GM18505 (cell line): ENCODE data around the gene AP3D1.

Source experiments
- ATAC-seq: cut with Tn5 transposase; IDR thresholded peaks from one replicate; pipeline ENCODE4 v1.9.1; 2021; ENCODE audit not compliant: unreplicated experiment
- POLR2A ChIP-seq: IDR thresholded peaks from 4 replicates; pipeline ENCODE4 v1.6.1; 2011; ENCODE audit warnings: borderline replicate concordance; ENCODE audit not compliant: insufficient read depth, insufficient read length; ENCODE audit errors: extremely low read depth

Gene AP3D1

DNA sequence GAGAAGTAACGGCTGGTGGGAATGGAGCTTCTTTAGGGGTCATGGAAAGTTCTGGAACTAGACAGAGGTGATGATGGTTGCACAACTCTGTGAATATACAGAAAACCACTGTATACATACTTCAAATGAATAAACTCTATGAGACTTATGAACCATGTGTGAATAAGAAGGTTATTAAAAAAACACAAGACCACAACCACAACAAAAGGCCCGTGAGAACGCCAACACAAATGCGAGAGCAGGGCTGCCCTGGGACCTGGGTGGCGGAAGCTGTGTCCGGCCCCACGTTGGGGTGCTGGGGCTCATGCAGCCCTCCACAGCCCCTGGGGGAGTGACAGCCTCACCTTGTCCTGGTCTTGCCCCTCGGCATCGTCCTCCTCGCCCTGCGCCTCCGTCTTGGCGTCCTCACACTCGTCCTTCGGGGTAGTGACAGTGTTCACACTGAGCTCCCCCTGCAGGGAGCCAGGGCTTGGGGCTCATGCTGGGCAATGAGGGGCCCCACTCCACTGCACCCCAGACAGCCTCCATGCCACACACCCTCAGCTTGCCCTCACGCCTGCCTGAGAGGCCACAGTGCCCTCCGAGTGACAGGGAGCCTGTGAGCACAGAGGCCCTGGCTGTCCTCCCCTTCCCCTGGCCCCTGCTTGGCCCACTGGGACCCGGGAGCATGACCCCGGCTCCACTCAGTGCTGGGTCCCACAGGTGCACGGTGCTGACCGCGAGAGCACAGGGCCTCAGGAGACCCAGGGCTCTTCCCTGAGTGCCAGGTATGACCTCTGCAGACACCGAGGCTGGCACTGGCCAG is 38.6 kb downstream of the AP3D1 start:
- no peak for TF ChIP-seq POLR2A
- no peak for ATAC-seq

DNA sequence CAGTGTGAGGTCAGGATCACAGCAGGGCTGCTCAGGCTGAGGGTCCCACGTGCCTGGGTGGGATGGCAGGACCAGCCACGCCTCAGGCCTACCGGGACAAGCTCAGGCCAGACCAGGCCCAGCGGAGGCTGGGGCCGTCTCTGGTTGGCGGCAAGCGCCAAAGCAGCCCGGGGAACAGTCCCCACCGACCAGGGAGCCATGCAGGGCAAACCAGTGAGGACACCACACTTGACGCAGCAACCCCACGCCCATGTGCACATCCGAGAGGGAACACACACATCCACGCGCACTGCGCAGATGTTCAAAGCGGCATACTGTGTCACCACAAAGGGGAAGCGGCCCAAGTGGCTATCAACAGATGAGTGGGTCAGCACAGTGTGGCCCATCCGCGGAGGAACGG is 39.5 kb downstream of the AP3D1 start:
- ATAC-seq = no peak

GRCh38 chr19:2111425-2111824 is 39.9 kb downstream of the AP3D1 start:
- TF ChIP-seq POLR2A = no peak
- ATAC-seq = no peak

More for the DNA sequence above, 39.5 kb downstream of the AP3D1 start:
- TF ChIP-seq POLR2A = no peak

DNA sequence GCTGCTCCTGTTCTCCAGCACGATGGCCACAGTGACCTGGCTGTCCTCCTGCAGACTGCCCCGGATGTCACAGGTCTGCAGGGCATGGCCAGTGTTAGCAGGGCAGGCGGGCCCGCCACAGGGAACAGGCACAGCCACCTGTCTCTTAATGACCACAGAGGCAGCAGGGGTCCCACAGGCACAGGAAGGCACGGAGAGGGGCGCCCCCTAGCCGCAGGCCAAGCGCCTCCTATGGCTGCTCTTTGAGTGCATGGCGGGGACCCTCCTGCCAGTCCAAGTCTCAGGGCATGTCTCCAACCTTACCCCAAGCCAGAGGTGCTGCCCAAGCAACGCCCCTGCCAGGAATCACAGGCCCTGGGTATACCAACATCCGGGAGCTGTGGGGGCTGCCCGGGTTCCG is 40.5 kb downstream of the AP3D1 start:
- no peak for TF ChIP-seq POLR2A
- no peak for ATAC-seq

- TF ChIP-seq POLR2A = no peak
These were observed 42.1 kb downstream of the AP3D1 start for GRCh38 chr19:2109046-2109864.

DNA sequence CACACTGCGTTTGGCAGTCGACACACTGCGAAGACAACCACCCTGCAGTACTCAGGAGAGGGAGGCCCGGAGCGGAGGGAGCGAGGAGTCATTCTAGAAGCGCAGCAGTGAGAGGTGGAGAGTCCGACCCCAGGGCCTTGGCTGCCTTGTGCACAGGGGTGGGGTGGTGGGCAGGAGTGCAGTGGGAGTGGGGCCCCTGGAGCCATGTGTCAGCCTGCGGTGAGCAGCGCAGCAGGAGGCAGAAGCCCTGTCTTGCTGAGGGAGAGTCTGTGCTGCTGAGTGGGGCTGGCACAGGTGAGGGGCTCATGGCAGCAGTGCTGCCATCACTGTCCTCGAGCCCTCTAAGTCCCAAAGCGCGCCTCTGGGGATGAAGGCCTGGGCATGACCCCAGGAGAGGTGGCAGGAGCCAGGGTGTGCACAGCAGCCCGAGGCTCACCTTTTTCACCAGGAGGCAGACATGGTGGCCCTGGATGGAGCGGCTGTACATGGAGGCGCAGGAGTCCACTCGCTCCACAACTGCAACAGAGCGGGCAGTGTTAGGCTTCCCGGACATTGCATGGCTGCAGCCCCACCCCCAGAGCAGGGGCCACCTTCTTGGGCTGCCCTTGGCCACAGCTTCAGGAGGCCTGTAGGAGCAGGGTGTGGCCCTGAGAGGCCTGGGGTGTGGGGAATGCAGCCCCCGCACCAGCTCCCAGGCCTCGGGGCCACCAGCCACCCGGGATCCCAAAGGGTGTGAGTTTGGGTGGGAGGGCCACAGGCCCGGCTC is 42.9 kb downstream of the AP3D1 start:
- no peak for TF ChIP-seq POLR2A

More at GRCh38 chr19:2109046-2109864, 42.1 kb downstream of the AP3D1 start:
- no peak for ATAC-seq

DNA sequence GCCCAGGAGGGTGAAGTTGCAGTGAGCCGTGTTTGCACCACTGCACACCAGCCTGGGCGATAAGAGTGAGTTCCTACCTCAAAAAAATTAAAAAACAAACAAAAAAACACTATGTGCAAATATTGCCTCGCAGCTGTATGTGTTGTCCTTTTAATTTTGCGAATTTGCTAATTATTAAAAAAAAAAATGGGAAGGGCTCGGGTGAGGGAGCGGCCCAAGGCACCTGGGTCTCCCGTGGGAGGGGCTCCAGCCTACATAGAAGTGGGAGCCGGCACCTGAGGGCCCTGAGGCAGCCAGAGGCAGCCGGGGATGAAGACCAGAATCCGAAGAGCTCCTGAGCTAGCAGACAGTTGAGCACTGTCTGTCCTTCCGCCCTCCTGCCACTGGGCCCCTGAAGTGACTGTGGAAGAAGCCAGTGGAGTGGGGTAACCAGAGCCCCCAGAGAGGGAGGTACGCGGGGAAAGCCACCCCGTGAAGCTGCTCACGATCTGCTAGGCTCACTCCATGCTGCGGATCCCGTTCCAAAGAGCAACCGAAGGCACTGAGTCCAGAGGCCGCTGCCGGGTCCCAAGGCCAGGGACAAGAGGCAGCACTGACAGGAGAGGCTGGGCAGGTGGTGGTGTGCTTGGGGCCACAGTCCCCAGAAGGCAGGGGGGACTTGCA is 48.2 kb downstream of the AP3D1 start:
- no peak for TF ChIP-seq POLR2A
- ATAC-seq = no peak

More for the DNA sequence above, 42.9 kb downstream of the AP3D1 start:
- ATAC-seq = no peak

- ATAC-seq = no peak
- TF ChIP-seq POLR2A = no peak
These were observed 49.7 kb downstream of the AP3D1 start for GRCh38 chr19:2101417-2102335.

- no peak for ATAC-seq
- TF ChIP-seq POLR2A = no peak
These were observed 50.7 kb downstream of the AP3D1 start for GRCh38 chr19:2100719-2101061.

DNA sequence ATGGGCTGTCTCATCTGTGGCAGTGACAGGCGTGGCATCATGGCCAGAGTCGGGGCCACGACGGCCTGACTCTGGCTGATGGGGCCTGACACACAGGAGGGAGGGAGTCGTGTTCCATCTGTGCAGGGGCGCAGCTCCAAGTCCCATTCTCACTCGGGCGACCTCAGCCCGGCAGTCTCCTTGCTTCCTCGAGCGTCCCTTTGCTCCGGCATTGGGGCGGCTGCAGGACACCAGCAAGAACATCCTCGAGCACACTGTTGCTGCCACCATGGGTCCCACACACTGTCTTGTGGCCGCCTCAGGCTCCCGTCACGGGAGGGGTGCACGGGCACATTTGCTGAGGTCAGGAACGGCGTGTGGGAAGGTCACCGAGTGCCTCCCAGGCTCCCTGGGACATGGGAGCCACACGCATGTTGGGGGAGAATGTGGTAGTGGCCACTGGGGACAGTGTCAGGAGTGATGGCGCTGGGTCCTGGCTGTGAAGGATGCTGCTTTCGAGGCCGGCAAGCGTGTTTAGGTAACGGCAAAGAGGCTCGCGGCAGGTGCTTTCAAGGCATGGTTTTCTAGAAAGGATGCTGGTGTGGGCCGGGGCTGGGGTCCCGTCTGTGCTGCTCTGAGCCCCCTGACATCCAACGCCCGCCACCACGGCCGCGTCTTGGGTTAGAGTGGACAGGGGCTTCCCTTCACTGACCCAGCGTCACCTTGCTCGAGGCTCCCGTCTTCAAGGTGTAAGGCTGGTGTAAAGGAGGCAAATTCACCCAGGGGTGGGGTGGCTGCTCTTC is 51.2 kb downstream of the AP3D1 start:
- no peak for ATAC-seq
- TF ChIP-seq POLR2A = no peak

DNA sequence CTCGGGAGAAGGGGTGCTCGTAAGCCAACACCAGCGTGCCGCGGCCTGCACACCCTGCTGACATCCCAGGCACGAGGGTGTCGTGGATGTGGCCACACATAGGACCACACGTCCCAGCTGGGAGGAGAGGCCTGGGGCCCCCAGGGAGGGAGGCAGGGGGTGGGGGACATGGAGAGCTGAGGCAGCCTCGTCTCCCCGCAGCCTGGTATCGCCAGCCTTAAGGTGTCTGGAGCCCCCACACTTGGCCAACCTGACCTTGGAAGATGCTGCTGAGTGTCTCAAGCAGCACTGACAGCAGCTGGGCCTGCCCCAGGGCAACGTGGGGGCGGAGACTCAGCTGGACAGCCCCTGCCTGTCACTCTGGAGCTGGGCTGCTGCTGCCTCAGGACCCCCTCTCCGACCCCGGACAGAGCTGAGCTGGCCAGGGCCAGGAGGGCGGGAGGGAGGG is 52.3 kb downstream of the AP3D1 start:
- TF ChIP-seq POLR2A = no peak
- no peak for ATAC-seq
